Stimulated activated CD4-positive, alpha-beta T cell treated with anti-CD3 and anti-CD28 coated beads, TNF-alpha, amount 100 ng/mL, for 24 hours (primary cell): ENCODE measurements around the gene ANKRD29.
"Not testable (repeated sequence)": the region's sequence is repeated elsewhere in the genome, so short reads cannot be mapped to it uniquely, and the experiment has no call there.

ENCODE experiments used
- DNase-seq, 3 experiments: peaks; one replicate each; pipeline ENCODE4 v3.0.0-alpha.2; 2020; ENCODE audit warnings: low read depth in 3 of 3

Gene ANKRD29

GRCh38 chr18:23645568-23646175, 17.0 kb downstream of the ANKRD29 start:
- DNase-seq, result no peak

GRCh38 chr18:23643815-23644490, 18.8 kb downstream of the ANKRD29 start:
- no peak for DNase-seq

- DNase-seq, result no peak
Measured at GRCh38 chr18:23641937-23642666, 20.6 kb downstream of the ANKRD29 start.

GRCh38 chr18:23641143-23641720, 21.5 kb downstream of the ANKRD29 start:
- no peak for DNase-seq

DNA sequence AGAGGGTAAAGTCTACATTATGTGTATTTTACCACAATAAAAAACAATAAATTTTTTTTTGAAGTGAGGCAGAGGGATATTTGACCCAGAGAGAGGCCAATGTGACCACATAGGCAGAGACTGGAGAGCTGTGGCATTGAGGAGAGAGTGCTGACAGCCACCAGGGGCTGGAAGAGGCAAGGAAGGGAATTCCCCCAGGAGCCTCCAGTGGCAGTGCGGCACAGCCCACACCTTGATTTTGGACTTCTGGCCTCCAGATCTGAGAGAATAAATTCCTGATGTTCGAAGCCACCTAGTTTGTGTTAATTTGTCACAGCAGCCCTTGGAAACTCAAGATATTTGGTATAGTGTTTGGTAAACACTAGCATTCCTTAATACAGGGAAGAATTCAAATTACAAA, 22.7 kb downstream of the ANKRD29 start:
- DNase-seq, result no peak

GRCh38 chr18:23636433-23636832, 26.3 kb downstream of the ANKRD29 start:
- DNase-seq, result not testable (repeated sequence)

- no peak for DNase-seq
Measured at GRCh38 chr18:23636071-23636399, 26.7 kb downstream of the ANKRD29 start.

- no peak for DNase-seq
Measured at GRCh38 chr18:23635283-23636070, 27.2 kb downstream of the ANKRD29 start.

DNA sequence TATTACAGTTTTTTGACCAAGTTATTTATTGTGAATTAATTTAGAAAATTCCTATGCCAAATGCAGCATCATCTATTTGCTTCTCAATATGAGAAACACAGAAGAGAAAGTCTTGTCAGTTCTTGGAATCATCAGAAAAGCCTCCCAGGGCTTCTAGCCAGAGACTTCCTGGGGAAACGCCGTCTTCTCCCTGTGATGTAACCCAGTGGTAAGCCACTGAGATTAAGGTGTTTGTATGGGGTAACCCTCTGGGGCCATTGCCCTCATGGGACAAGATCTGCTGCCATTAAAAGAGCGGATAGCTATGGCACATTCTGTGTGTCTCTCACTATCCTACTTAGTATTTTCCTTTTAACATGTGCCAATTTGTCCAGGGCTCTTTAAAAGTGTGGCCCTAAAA, 28.0 kb downstream of the ANKRD29 start:
- DNase-seq, result no peak

- DNase-seq, result no peak
Measured at GRCh38 chr18:23632615-23633014, 30.1 kb downstream of the ANKRD29 start.

DNA sequence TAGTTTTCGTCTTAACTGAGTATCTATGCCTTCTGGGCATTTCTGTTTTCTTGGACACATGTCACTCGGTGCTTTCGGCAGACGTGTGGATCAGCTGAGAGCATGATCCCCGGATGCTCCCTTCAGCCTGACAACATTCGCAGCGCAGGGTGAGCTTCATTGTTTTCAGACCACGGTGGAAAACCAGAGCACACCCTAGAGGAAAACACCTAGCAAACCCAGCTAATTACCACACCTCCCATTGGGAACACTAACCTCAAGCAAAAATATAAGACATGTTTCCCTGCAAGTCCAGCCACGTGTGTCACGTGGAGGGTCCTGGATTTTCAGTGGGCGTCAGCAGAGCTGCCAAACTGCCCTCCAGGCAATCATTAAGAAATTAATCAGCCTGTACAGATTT, 31.0 kb downstream of the ANKRD29 start:
- no peak for DNase-seq

GRCh38 chr18:23631312-23631711, 31.4 kb downstream of the ANKRD29 start:
- no peak for DNase-seq

DNA sequence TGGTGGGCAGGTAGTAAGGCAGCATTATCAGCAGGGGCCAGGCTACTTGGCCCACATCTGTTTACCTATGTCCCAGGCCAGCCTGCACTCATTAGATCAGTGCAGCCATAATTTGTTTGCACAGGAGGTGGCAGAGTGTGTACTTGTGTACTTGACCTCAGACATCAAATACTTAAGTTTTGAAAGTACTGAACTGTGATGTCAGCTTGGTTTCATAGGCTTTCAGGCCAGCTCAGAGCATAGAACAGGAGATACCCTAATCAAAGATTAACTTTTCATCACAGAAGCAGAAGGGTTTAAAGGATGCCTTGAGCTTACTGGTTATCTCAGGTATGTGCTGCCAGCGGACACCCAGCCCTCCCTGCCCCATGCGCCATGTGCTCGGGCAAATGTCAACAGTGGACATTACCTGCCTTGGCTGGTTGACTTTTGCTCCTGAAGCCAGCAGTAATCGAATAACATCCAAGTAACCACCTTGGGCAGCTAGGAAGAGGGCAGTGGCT, 33.2 kb downstream of the ANKRD29 start:
- DNase-seq, result no peak

DNA sequence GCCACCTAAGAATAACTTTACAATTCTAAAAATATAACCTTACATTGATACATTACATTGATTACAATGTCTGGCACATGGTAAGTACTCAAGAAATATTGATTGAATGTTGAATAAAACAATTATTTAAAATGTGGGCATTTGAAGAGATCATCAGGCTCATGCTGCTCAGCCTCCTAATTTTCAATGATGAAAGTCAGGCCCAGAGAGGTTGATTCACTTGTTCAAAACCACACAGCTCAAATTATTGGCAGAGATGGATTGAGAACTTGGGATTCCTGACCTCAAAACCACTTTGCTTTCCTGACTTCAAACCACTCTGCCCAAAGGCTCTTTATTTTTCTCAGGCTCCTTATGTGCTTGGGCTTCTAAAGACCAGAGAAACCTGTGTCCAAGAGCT, 34.7 kb downstream of the ANKRD29 start:
- no peak for DNase-seq

DNA sequence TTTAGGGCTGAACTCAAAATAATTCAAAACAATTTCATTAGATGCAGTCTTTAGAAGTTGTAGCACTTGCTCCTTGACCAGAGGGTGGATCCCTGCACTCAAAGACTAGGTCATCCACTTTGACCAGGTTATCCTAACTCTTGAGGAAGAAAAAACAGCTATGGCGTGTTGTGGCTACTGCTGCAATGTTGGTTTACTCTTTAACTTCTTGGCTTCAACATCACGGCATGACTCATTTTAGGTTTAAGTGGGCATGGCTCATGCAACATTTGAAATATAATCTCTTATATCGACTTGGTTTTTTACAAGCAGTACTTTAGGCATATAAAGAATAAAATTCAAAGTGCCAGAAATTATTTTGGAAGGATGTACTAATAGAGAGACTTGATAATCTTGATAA, 35.4 kb downstream of the ANKRD29 start:
- no peak for DNase-seq

DNA sequence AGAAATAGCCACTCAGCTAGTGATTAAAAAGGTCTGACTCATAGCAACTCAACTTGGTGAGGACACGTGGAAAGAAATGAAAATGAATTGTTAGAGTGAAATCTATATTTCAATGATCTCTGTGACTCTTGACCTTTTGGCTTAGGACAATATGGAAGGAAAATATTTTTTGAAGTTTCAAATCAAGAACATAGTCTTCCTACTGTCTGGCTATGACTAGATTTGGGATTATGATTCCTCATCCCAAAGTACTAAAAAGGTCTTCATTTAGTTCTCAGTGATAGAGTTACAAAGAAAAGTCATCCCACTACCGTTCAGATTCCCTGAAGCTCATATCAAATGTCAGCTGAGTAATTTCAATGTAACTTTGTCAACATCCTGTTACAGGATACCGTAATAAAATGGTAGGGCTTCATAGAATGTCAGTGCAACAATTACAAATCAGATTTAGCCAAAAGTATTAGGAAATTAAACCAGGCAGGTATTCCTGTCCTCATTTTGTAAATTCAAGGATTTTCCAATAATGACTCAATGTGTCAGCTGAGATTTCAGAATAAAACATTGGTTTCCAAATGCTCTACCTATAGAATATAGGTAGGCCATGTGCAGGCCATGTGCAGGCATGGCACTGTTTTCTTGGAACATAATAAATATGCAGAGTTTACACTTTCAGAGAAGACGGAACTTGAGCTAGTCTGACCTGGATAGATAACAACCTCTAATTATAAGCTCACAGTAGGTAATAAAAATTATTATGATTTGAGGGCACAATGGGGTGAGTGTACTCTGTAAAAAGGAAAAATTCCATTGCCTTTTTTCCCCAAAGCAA, 36.0 kb downstream of the ANKRD29 start:
- DNase-seq, result no peak

DNA sequence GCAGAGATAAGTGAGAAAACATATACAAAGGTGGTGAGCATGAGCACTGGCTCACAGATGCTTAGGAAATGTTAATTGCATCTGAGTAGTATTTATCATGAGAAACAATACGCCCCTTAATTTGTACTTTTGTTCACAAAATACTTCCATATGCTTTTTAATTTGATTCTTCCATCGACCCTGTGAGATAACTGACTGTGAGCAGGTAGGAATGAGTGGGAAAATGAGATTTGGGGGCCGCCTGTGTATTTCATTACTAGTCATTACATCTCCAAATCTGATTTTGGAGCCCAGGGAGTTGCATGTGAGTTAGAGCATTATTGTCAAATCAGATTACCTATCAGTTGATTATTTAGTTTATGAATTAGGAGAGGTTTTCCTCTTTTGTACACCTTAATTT, 39.7 kb downstream of the ANKRD29 start:
- DNase-seq, result no peak

GRCh38 chr18:23619388-23619881, 43.3 kb downstream of the ANKRD29 start:
- no peak for DNase-seq

GRCh38 chr18:23618862-23619387, 43.8 kb downstream of the ANKRD29 start:
- DNase-seq, result no peak

DNA sequence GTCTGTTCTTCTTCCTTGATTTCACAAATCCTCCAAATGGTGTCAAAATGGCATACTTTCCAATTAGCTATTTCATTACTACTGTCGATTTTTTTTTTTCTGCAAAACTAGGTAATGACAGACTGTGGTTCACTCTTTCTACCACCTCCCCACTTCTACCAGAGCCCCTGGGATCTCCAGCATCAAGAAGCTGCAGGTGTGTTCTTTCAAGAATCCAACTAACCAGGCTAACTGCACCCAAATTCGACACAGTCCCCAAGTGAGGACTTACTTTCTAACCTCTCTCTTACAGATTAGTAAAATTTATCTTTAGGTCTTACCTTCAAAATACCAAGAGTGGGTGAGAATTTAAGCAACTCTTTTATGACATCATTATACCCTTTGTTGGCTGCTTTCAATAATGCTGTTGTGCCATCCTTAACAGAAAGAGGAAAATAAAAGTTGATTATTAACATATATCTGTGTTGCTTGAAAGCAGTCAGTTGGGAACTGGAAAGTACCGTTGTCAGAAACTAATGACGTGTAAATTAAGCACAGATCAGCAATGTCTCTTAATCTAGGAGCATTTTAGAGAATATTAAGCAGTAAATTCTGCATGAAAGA, 45.2 kb downstream of the ANKRD29 start:
- no peak for DNase-seq
